Neural crest cell (in vitro differentiated cells): ENCODE results near the gene ACKR2. TPM values are rescaled to one million over a fixed set of nuclear protein-coding genes. Genes with fewer than 3 reads are reported as not detected.

Experiments
- DNase-seq: peaks from one replicate; pipeline ENCODE4 v3.0.0; 2021; ENCODE audit warnings: low read depth, mixed read lengths, low spot score
- H3K27ac Mint-ChIP-seq: one replicate; pipeline ENCODE4 v1.8.0; 2021; ENCODE audit warnings: mild to moderate bottlenecking, mixed read lengths; ENCODE audit not compliant: unreplicated experiment
- H3K27me3 Mint-ChIP-seq: 2 replicates; pipeline ENCODE4 v1.8.0; 2021; ENCODE audit warnings: low read depth, mild to moderate bottlenecking, mixed read lengths
- H3K36me3 Mint-ChIP-seq: 2 replicates; pipeline ENCODE4 v1.8.0; 2021; ENCODE audit warnings: low read depth, mild to moderate bottlenecking, mixed read lengths
- H3K4me1 Mint-ChIP-seq: 2 replicates; pipeline ENCODE4 v1.8.0; 2021; ENCODE audit warnings: mixed read lengths
- H3K4me3 Mint-ChIP-seq: one replicate; pipeline ENCODE4 v1.8.0; 2021; ENCODE audit warnings: mild to moderate bottlenecking, mixed read lengths
- H3K9me3 Mint-ChIP-seq: 2 replicates; pipeline ENCODE4 v1.8.0; 2021; ENCODE audit warnings: mixed read lengths
- total RNA-seq: library from RNA; stranded (reverse); gene quantifications from 2 replicates; pipeline ENCODE4 v1.2.1, GENCODE V29; 2021
- TF ChIP-seq, protein P1 (sequence below): fragments of 200-600 bp; sonication (generic); conservative IDR thresholded peaks from 2 replicates; pipeline ENCODE4 v1.5.0; 2021; ENCODE audit warnings: antibody characterized with exemption, mild to moderate bottlenecking

ACKR2 gene
- total RNA-seq, 1 donor from 2014 or later = 0.56 TPM

DNA sequence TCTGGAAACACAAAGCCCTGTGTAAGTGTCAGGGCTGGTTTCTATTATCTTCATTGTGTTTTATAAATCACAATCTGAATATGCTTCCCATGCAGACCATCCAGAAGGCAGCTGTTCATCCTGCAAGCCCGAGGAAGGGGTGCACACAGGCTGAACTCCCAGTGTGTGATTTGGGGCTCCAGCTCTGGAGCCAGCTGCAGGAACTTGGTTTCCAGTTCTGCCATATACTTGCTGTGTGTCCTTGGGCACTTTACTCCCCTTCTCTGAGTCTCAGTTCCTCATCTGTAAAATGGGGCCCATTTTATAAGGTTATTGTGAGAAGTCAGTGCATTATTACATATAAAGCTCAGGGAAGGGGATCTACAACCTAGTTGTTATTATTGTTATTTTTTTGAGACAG, 43.8 kb downstream of the ACKR2 start:
- TF ChIP-seq, protein P1, sequence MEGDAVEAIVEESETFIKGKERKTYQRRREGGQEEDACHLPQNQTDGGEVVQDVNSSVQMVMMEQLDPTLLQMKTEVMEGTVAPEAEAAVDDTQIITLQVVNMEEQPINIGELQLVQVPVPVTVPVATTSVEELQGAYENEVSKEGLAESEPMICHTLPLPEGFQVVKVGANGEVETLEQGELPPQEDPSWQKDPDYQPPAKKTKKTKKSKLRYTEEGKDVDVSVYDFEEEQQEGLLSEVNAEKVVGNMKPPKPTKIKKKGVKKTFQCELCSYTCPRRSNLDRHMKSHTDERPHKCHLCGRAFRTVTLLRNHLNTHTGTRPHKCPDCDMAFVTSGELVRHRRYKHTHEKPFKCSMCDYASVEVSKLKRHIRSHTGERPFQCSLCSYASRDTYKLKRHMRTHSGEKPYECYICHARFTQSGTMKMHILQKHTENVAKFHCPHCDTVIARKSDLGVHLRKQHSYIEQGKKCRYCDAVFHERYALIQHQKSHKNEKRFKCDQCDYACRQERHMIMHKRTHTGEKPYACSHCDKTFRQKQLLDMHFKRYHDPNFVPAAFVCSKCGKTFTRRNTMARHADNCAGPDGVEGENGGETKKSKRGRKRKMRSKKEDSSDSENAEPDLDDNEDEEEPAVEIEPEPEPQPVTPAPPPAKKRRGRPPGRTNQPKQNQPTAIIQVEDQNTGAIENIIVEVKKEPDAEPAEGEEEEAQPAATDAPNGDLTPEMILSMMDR = no peak
- no peaks in the 10 kb centered on the region for H3K9me3 Mint-ChIP-seq
- no peaks in the 10 kb centered on the region for H3K4me1 Mint-ChIP-seq
- no peak overlapping the region for H3K4me3 Mint-ChIP-seq
- DNase-seq = no peak
- no peaks in the 10 kb centered on the region for H3K27me3 Mint-ChIP-seq
- no peak overlapping the region for H3K27ac Mint-ChIP-seq
- H3K36me3 Mint-ChIP-seq = no peaks in the 10 kb centered on the region

DNA sequence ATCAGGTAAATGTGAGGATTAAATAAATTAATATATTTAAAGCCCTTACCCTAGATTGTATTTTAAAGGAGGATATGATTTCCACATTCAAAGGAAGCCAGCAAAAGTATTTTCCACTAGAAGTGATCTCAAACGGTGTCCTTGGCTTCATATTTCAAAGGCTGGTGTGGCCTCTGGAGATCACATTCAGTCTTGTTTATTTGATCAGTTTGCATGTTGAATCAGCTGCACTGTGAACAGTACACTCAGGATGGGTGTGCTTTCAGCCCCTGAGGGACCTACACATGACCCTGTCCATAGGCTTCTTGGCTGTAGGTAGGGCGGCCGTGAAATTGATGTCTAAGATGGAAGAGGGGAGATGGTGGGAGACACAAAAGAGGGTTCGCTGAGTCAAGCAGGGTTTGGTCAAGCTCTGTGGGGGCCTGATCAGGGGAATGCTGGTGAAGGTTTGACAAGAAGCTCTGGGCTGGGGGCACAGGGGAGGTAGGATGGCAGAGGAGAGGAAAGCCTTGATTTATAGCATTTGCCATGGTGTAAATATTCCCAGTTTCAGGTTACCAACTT, 44.6 kb downstream of the ACKR2 start:
- Mint-ChIP-seq H3K27ac (no peak overlapping the region), H3K4me1 (no peaks in the 10 kb centered on the region), H3K36me3 (no peaks in the 10 kb centered on the region), H3K27me3 (peaks cover 2% of the 10 kb centered on the region), H3K9me3 (no peaks in the 10 kb centered on the region), H3K4me3 (no peak overlapping the region)
- no peak for DNase-seq
- TF ChIP-seq, protein P1 = no peak

DNA sequence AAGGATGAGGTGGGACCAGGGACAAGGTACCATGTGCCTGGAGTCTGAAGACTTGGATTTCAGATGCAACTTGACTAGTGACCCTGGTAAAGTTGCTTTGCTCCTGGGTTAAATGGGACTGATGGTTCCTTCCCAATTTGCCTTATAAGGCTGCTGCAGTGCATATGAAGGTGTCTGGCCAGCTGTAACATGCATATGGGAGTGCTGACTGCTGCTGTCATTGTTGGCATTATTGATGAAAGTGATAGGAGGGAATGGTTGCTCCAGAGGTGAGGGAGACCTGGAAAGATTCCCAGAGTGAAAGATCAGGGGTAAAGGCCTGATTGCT, 45.9 kb downstream of the ACKR2 start:
- Mint-ChIP-seq H3K4me3 (no peak overlapping the region), H3K27ac (no peak overlapping the region), H3K4me1 (no peaks in the 10 kb centered on the region)

DNA sequence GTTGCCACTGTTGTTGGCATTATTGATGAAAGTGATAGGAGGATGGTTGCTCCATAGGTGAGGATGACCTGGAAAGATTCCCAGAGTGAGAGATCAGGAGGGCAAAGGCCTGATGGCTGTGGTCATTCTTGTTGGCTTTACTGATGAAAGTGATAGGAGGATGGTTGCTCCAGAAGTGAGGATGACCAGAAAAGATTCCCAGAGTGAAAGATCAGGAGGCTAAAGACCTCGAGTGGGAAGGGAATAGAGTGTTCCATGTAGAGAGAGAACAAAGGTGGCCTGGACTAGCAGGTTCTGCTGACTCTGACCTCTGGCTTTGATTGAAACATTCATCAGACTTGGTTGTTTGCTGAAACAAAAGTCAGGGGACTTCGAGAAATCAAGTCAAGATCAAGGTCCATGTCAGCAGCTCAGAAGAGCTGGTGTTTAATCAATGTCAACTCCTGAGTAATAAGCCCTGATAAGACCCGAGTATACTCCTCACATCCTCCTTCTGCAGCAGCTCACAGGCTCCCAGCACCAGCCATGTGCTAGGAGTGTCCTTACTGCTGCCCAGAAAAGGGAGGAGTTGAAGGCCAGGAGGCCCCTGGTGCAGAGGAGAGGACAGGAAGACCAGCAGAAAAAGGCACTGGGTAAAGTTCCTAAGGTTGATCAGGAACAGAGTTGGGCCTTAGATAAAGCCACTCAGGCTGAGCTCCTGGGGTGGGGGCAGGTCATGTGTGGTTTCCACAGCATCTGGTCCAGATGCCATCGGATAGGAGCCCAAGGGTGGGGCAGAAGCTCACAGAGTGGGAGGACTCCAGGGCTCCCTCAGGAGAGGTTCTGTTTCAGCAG, 46.5 kb downstream of the ACKR2 start:
- no peak overlapping the region for H3K27ac Mint-ChIP-seq
- H3K4me3 Mint-ChIP-seq = no peak overlapping the region
- H3K36me3 Mint-ChIP-seq = peaks cover 2% of the 10 kb centered on the region
- peaks cover 16% of the 10 kb centered on the region for H3K27me3 Mint-ChIP-seq
- TF ChIP-seq, protein P1 = no peak
- H3K9me3 Mint-ChIP-seq = peaks cover 7% of the 10 kb centered on the region
- H3K4me1 Mint-ChIP-seq = no peaks in the 10 kb centered on the region
- no peak for DNase-seq

More for the DNA sequence above, 45.9 kb downstream of the ACKR2 start:
- DNase-seq = no peak
- H3K36me3 Mint-ChIP-seq = peaks cover 2% of the 10 kb centered on the region
- peaks cover 3% of the 10 kb centered on the region for H3K9me3 Mint-ChIP-seq
- TF ChIP-seq, protein P1 = no peak
- H3K27me3 Mint-ChIP-seq = peaks cover 10% of the 10 kb centered on the region

DNA sequence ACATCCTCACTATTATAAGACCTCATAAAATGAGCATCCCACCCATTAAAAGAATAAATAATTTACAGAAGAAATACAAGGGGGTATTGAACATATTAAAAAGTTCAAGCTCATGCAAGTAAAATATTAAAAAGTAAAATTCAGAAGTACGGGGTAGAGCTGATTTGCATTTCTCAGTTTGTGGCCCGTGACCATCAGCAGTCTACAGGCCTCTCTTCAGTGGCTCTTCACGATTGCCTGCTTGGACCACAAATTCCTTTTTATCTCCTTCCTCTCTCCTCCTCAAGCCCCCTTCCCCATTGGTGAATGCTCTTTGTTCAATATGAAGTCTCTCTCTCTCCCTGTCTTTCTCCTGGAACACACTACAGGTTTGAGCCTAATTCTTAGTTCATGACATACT, 47.3 kb downstream of the ACKR2 start:
- TF ChIP-seq, protein P1 = no peak
- H3K27ac Mint-ChIP-seq = no peak overlapping the region
- H3K4me3 Mint-ChIP-seq = no peak overlapping the region
- peaks cover 8% of the 10 kb centered on the region for H3K9me3 Mint-ChIP-seq
- no peaks in the 10 kb centered on the region for H3K4me1 Mint-ChIP-seq
- DNase-seq = no peak
- peaks cover 24% of the 10 kb centered on the region for H3K27me3 Mint-ChIP-seq
- peaks cover 2% of the 10 kb centered on the region for H3K36me3 Mint-ChIP-seq
